Measurements from ENCODE around the gene DMBX1. TPM values are rescaled to one million over a fixed set of nuclear protein-coding genes. Genes with fewer than 3 reads are reported as not detected.

Gene DMBX1
- polyA plus RNA-seq, 10 donors = 0.11 TPM; not detected in 9

DNA sequence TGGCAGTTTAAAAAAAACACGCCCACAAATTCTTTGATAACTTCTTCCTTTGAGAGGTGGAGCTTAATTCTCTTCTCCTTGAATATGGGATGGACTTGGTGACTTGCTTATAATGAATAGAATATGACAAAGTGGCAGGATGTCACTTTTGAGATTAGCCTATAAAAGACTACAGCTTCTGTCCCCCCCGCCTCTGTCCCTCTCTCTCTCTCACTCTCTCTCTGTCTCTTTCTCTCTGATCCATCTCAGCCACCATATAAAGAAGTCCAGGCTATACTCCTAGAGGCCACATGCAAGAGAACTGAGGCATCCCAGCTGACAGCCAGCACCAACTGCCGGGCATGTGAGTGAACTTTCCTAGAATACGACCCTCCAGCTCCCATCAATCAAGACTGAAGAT is 7.7 kb upstream of the DMBX1 start:
- DNase-seq = no peak

DNA sequence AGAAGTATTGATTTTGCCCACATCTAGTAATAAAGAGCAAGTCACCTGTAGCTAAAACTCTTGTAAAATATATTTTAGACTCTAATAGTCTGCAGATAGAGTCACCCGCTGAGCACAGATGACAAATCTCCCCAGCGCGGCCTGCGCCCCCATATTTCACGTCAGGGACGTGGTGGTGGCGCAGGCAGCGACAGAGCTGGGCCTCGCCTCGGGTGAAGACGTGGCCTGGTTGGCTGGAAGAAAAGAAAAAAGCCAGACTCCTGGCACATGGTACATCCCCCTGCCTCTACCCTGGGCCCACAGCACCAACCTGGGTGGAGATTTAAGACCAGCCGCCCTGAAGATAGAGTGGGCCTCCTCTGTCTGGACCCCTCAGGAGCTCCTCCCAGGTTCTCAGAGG is 6.0 kb upstream of the DMBX1 start:
- DNase-seq = no peak

DNA sequence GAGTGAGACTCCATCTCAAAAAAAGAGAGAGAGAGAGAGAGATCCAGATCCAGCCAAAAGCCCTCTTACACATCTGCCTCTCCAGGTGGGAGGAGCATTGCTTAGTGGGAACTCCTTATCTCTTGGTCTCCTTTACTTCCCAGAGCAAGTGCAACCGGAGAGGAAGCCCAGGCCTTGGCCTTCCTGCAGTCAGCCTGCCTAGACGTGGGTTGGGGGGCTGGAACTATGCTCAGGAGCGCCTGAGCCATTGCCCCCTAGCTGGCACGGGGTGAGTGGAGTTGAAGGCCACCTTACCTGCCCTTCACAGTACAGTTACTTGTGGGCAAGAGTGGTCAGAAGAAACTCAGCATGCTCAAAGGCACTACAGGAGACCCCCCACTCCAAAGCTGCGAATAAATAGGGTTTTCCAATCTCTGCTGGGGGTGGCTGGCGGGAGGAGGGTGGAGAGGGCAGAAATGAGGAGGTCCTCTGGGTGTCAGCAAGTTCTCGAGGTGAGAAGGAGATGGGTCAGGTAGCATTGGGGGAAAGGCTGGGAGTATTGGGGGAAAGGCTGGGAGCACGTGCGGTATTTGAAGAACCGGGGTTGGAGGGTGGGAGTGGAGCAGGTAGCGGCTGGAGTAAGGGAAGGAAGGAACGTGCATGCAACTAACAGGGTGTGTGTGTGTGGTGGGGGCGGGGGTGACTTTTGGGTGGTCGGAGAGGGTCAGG is 4.7 kb upstream of the DMBX1 start:
- no peak for DNase-seq

GRCh38 chr1:46485564-46486431 is 3.8 kb upstream of the DMBX1 start:
- DNase-seq = no peak

DNA sequence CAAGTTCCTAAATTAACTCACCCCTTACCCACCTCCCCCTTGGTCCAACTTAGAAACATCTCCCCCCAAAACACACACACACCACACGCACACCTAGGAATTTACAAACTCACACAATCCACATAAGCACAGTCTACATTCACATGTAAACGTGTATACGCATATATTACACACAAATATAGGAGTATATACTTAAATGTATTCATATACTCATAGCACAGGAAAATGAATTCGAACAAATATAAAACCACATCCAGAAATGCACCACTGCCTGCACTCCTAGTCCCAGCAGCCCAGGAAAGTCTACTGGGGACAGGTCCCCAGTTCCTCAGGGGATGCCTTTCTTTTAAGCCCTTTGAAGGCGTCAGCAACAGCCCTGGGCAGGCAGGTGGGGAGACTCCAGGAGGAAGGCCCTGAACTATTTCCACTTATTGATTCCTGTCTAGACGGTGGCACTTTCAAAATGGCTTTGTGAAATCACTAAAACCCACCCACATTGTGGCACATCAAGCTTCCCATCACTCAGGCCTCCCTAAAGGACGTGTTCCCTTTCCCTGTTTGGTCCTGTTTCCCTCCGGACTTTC is 3.1 kb upstream of the DMBX1 start:
- DNase-seq = no peak

- DNase-seq = no peak
Measured at GRCh38 chr1:46487818-46488218, 1.8 kb upstream of the DMBX1 start.

- DNase-seq = no peak
Measured at GRCh38 chr1:46488343-46489168, 1.1 kb upstream of the DMBX1 start.

- peak in 1 of 3 donors; percentile 26 for DNase-seq
Measured at GRCh38 chr1:46489169-46489637, 433 bp upstream of the DMBX1 start.

GRCh38 chr1:46490406-46490655 is 695 bp downstream of the DMBX1 start:
- DNase-seq = no peak

DNA sequence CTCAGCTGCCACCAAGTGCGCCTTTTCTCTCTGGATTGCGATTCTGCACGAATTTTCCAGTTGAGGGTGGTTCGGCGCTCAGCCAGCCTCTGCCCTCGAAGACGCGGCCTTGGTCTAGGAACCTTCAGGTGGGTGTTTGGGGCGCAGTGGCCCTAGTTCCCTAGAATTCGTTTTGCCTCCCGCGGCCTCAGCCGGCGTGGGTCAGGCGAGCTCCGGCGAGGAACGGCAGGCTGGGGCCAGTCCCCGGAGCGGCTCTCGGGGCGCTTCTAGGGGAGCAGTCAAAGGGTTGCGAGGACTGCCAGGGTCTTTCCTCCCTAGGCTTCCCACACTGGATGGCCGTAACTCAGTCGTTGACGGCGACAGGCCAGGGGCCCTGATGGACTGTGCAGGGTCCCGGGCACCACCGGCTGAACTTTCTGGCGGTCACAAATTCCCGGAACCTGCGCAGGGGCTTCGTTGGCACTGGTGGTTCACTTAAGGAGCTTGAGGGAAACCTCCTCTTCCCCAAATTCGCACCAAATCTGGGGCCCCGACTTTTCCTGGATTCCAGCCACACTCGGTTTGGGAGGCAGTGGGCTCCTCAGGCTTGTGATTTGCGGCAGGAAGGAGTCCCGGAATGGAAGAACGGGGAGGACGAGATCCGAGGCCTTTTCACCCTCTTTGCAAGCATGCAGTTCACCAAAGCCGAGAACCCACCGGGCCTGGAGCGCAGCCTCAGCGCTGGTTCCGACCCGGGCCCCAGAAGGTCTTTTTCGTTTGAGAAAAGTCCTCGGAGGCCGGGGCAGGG is 1.2 kb downstream of the DMBX1 start:
- DNase-seq = peak in 1 of 3 donors; percentile 77

DNA sequence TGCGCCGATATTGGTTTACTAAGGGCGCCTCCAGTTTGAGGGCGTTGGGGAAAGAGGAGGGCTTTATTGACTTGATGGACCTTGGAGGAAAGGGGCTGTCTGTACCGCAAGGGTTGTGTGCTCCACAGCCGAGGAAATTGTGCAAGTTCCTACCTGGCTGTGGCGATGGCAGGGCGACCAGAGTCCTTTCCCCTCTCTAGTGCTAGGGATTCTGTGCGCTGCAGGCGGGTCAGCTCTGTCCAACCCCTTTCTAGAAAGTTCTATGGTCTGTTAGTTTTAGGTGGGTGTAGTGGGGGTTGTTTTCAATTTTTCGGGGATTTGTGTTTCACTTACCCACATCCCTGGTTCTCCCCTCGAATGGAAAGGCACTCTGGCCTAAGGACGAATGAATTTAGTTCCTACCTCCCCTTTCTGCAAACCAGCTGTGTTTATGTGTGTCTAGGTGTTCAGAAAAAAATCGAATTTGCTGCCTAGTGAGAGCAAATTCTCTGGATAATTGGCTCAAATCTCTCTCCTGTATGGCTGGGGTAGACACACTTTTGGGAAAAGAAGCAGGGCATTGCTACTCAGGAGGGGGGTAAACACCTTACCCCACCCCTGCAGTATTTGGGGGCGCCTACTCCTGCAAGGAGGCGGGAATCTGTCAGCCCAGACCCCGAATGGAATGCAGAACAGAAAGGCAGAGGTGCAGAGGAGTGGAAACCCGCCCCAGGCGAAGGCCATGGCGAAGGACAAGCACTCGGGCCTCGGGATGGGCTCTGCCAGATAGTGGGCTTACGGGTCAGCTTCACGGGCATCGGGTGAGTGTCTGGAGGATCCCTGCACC is 2.0 kb downstream of the DMBX1 start:
- DNase-seq = peak in 1 of 3 donors; percentile 49

DNA sequence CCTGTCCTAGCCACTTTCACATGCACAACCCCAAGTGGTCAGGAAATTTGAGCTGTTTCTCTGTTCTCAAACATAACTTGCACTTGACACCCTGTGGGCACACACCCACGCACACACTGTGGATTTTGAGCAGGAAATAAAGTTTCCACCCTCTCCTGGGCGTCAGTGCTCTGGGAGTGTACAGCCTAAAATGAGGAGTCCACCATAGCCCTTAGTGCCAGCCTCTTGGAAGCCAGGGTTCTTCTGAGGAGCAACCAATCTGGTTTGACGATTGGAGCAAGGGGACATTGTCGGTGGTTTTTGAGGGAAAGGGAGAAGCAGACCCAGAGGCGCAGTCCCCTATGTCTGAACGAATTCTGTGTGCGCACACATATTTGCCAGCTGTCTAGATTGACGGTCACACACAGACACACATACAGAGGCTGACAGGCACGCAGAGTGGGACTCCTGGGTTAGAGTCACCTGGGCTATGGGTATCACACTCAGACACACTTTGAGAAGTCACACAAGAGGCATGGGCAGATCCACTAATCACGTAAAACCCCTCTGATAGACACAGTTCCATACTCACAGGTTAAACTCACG is 2.7 kb downstream of the DMBX1 start:
- DNase-seq = no peak

DNA sequence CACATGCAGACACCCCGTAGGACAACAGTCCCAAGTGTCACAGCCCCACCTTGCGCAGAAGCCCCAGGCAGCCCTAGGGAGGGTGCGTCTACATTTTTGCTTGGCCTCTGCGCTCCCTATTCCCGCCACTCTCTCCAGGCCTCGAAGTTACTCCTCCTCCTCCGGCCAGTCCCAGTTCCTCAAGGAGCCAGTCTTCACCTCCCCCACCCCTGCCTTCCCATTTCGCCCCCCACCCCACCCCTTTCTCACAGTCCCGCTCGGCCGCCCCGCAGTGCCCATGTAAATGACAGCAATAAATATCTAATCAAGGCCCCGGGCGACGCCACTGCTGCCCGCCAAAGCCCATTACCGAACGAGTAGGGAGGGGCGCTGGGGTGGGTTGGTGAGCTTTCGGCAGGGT is 3.2 kb downstream of the DMBX1 start:
- DNase-seq = no peak

- DNase-seq = no peak
Measured at GRCh38 chr1:46493316-46494032, 3.8 kb downstream of the DMBX1 start.

GRCh38 chr1:46494910-46495309 is 5.3 kb downstream of the DMBX1 start:
- no peak for DNase-seq

- no peak for DNase-seq
Measured at GRCh38 chr1:46495778-46496177, 6.1 kb downstream of the DMBX1 start.

- DNase-seq = no peak
Measured at GRCh38 chr1:46496505-46496904, 6.9 kb downstream of the DMBX1 start.

DNA sequence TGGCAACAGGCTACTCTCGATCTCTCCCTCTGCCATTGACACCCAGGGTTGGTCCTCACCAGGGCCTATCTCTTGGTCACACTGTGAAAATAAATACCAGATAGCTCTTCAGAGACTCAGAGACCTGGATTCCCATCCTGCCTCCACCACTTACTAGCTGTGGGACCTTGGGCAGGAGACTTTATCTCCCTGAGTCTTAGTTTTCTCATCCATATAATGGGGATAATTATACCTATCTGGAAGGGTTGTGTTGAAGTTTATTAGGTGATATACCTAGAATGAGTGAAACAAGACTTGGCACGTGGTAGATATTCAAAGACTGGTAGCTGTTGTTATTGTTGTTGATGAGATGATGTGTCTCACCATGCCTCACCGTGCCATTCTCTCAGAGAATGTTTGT is 7.4 kb downstream of the DMBX1 start:
- DNase-seq = no peak

DNA sequence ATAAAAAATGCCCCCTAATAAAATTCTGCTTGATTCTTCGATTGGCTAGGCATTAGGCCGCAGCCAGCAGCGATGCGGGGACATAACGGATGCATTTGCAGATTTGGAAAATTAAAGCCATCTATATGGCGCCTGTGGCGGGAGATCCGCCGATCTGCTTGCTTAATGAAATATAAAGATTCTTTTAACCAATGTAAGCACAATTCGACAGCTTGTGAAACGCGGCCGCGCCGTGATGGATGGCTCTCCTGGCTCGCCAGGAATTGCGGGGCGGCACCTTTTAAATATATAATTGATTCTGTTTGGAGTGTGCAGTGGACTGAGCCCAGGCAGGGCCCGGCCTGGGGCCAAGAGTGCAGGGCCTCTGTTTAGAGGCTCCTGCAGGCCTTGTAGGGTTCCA is 8.0 kb downstream of the DMBX1 start:
- no peak for DNase-seq

All from muscle of back (tissue), 11 donors.